GM12892 (cell line): ENCODE data around the gene C1QB.
A peak's percentile ranks its signal among the peaks of the same experiment; 100 is the strongest.
"Not testable (repeated sequence)": the region's sequence is repeated elsewhere in the genome, so short reads cannot be mapped to it uniquely, and the experiment has no call there.

Source experiments
- DNase-seq: peaks from one replicate; pipeline ENCODE4 v3.0.0; 2011; ENCODE audit not compliant: insufficient read length
- FAIRE-seq: peaks from 2 replicates; lab custom pipeline; 2011; peaks lifted over from hg19 to GRCh38; lab: Jason Lieb, UNC
- POLR2A ChIP-seq: IDR thresholded peaks from 2 replicates; pipeline ENCODE4 v1.6.1; 2011; ENCODE audit warnings: low read depth, low read length, control low read depth
- POLR2AphosphoS5 ChIP-seq: IDR thresholded peaks from 2 replicates; pipeline ENCODE4 v1.6.1; 2011; ENCODE audit warnings: low read depth, low read length, control low read depth
- TAF1 ChIP-seq: IDR thresholded peaks from 2 replicates; pipeline ENCODE4 v1.6.1; 2011; ENCODE audit warnings: low read depth, mild to moderate bottlenecking, control low read depth, low read length, borderline replicate concordance

C1QB gene

GRCh38 chr1:22671999-22672398 is 19.0 kb downstream of the C1QB start:
- FAIRE-seq (no peak), DNase-seq (no peak)
- TF ChIP-seq POLR2A (no peak), TAF1 (no peak), POLR2AphosphoS5 (no peak)

DNA sequence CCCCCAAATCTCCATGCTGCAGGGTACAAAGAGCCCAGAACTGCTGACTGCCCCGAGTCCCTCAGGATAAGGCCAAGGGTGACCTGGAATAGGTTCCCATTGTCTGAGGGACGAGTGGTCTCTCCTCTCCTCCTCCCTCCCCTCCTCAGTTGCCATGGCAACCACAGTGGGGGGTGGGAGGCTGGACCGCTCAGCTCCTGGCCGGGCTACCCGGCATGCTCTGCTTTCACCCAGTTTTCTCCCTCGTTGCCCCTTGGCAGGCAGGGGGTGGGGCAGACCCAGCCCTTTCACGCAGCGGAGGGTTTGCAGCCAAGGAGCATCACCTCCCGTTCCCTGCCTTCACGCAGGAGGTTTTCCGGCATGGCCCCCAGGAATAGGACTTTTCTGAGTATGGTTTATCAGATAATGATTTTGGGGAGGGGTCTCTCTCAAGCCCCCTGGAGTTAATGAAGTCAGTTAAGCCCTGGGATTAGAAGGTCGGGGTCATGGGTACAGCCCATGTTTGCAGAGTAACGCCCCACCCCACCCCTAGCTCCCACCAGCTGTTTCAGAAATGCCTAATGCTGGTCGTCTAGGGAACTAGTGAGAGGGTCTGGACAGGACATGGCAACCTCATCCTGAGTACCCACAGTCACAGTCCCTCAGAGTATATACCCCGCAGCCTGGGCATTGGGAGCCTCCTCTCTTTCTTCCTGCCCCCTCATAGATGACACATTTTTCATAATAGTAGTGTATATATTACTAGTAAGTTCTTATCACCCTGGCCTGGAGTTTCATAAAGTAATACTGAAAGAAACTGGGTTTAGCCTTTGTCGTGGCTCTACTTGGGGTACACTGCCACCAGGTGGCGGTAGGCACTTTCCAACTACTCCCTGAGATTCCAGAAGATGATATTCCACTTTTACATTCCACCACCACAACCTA is 20.7 kb downstream of the C1QB start:
- FAIRE-seq (peak; percentile 60), DNase-seq (no peak)
- TF ChIP-seq TAF1 (no peak), POLR2AphosphoS5 (no peak), POLR2A (no peak)

DNA sequence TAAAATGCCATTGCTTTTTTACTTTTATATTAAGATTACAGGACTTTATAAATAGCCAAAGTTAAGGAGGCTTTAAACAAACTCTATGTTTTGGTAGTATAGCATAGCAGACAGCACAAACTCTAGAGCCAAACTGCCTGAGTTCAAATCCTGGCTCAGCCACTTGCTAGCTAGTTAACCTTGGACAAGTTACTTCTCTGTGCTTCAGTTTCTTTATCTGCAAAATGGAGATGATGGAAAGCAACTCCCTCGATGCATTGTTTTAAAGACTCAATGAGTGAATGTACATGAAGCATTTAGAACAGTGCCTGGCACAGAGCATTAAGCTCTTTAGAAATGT is 21.3 kb downstream of the C1QB start:
- DNase-seq (no peak), FAIRE-seq (no peak)
- TF ChIP-seq POLR2AphosphoS5 (no peak), TAF1 (no peak), POLR2A (no peak)

DNA sequence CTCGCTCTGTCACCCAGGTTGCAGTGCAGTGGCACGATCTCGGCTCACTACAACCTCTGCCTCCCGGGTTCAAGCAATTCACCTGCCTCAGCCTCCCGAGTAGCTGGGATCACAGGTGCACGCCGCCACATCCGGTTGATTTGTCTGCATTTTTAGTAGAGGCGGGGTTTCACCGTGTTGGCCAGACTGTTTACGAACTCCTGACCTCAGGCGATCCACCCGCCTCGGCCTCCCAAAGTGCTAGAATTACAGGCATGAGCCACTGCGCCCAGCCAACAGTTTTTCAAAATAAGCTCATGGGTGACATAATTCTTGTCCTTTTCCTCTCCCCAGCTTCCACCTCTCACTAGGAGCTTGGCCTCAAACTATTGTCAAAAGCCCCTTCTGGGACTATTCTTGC is 23.1 kb downstream of the C1QB start:
- not testable (repeated sequence) for FAIRE-seq, DNase-seq

DNA sequence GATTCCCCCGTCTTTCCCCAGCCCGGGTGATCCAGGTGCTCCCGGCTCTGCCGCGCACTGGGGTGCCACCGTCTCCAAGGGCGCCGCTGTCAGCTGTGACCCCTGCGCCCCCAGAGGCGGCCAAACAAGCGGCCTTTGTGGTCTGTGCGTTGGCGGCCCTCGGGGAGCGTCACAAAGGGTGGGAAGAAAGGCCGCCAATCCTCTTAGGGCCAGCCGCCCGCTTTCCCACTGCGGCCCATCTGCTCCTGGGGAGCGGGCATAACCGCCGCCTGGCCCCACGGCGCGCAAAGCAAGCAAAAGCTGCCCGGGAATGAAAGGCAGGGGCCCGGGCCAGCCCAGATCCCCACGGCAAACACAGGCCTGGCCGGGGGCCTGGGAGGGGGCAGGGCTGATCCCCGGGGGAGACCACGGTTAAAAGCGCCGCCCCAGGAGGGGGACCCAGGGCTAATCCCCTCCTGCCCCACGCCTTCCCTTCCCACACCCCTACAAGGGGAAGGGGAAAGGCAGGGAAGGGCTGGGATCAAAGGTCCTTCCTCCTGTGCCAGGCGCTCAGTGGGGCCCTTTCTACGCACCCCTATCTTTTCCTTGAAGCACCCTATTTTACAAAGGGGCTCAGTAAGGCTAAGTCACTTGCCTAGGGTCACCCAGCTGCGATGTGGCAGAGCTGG is 24.0 kb downstream of the C1QB start:
- DNase-seq (no peak), FAIRE-seq (no peak)
- TF ChIP-seq TAF1 (no peak), POLR2A (no peak)

- DNase-seq = no peak
- no peak for FAIRE-seq
- no peak for TF ChIP-seq POLR2AphosphoS5
- TF ChIP-seq POLR2A = no peak
- TF ChIP-seq TAF1 = no peak
Observed at GRCh38 chr1:22677931-22678896, 25.2 kb downstream of the C1QB start.

DNA sequence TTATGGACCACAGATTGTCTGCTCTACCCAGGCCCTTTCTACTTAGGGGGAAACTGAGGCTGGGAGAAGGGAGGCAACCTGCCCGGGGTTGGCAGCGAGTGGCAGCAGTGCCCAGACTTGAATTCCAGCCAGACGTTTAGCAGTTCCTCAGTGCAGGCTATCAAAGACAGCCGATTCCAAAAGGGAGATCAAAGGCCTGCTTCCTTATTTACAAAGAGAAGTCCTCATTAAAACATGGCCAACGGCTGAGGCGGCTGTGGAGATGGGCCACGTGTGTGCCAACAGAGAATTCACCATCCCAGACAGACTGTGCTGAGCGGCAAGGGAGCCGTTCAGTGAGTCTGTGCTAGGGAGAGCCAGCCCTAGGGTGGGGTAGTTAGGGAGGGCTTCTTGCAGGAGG is 27.7 kb downstream of the C1QB start:
- no peak for TF ChIP-seq POLR2AphosphoS5
- TF ChIP-seq POLR2A = no peak
- no peak for TF ChIP-seq TAF1
- no peak for FAIRE-seq
- no peak for DNase-seq

- DNase-seq (no peak), FAIRE-seq (no peak)
Observed at GRCh38 chr1:22681556-22682276, 28.7 kb downstream of the C1QB start.

DNA sequence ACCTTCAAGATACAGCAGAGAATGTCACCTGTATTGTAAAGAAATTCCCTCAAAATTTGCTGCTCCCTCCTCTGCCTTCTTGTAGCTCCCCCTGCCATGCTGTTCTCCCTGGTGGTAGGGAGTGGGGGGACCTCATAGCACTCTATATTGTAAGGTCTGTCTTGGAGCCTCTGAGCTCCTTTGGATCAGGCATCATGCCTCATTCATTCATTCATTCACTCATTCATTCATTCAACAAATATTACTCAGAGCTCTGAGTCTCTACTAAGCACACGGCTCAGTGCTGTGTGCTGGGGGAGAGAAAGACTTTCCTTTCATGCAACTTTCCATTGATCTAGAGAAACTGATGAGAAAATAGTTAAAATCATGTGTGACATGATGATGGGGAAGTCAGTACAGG is 30.5 kb downstream of the C1QB start:
- no peak for FAIRE-seq
- TF ChIP-seq POLR2A (no peak), TAF1 (no peak), POLR2AphosphoS5 (no peak)
- DNase-seq = no peak

More at GRCh38 chr1:22681556-22682276, 28.7 kb downstream of the C1QB start:
- TF ChIP-seq POLR2A = no peak
- TF ChIP-seq TAF1 = no peak
- TF ChIP-seq POLR2AphosphoS5 = no peak

- TF ChIP-seq TAF1 (no peak), POLR2A (no peak), POLR2AphosphoS5 (no peak)
- FAIRE-seq (no peak), DNase-seq (no peak)
Observed at GRCh38 chr1:22685591-22686059, 32.6 kb downstream of the C1QB start.

- no peak for DNase-seq
- no peak for FAIRE-seq
- TF ChIP-seq TAF1 = no peak
- no peak for TF ChIP-seq POLR2A
- TF ChIP-seq POLR2AphosphoS5 = no peak
Observed at GRCh38 chr1:22687191-22687590, 34.2 kb downstream of the C1QB start.

DNA sequence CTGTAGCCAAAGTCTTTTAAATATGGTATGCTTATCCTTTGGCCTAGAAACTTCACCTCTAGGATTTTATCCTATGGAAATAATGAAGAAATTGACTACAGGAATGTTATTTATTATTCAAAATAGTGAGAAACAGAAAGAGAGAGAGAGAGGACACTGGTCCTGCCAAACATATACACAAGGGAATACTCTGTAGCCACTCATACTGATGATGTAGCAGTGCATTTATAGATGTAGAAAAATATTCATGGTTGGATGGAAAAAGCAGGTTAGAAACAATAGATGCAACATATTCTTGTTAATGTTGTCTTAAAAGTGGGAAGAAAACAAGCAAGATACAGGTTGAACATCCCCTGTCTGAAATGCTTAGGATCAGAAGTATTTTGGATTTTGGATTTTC is 35.4 kb downstream of the C1QB start:
- no peak for DNase-seq
- TF ChIP-seq POLR2A (no peak), POLR2AphosphoS5 (no peak), TAF1 (no peak)
- FAIRE-seq = no peak
